ENCODE results near the gene GLS2.
"Not testable (repeated sequence)": the region's sequence is repeated elsewhere in the genome, so short reads cannot be mapped to it uniquely, and the experiment has no call there.

GLS2 gene

DNA sequence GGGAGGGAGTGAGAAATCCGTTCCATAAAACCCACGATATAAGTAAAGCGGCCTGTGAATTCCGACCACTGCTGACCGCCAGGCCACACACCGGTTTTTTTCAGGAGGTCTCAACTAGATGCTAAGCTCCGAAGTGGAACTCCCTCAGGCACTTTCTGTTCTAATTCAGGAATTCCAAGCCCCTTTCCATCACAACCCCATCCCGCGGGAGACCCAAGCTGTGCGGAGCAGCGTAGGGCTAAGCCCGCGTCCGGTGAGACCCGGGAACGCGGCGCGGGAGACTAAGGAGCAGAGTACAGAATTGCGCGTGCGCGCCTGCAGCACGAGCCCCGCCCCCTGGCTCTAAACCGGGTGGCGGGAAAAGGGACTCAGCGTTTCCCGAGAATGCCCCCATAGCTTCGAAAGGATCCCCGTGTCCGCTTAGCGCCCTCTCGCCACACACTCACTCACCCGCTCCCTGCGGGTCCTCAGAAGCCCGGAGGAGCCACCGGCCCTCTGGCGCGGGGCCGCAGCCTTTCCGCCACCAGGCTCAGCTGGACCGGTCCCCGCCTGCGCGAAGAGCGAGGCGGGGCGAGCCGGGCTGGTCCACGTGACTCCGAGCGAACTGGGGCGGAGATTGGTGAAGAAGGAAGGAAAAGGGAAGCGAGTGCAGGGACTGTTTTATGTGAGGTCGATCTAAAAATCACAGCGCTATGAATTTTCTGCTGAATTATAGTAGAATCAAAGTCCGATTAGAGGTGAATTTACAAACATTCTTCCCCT is 38.9 kb downstream of the GLS2 start, which contains the start of gene TIMELESS:
Gene TIMELESS (minus strand): TSS at position 567 of the 762 bp plus-strand sequence. CDS start 15,256 bp downstream, outside the sequence.
- peak; percentile 57 to 65 for DNase-seq (ENCODE audit: low read depth in 2 of 2)

DNA sequence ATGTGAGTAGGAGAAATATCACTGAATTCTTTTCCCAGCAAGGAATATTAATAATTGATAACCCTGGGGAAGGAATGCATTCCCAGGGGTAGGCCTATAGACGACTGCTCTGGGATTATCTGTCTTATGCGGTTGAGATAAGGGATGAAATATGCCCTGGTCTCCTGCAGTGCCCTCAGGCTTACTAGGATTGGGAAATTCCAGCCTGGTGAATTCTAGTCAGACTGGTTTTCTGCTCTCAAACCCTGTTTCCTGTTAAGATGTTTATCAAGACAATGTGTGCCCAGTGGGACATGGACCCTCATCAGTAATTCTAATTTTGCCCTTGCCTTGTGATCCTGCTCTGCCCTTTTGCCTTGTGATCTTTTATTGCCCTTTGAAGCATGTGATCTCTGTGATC is 44.8 kb downstream of the GLS2 start:
- DNase-seq (ENCODE audit: low read depth in 2 of 2) = not testable (repeated sequence)

DNA sequence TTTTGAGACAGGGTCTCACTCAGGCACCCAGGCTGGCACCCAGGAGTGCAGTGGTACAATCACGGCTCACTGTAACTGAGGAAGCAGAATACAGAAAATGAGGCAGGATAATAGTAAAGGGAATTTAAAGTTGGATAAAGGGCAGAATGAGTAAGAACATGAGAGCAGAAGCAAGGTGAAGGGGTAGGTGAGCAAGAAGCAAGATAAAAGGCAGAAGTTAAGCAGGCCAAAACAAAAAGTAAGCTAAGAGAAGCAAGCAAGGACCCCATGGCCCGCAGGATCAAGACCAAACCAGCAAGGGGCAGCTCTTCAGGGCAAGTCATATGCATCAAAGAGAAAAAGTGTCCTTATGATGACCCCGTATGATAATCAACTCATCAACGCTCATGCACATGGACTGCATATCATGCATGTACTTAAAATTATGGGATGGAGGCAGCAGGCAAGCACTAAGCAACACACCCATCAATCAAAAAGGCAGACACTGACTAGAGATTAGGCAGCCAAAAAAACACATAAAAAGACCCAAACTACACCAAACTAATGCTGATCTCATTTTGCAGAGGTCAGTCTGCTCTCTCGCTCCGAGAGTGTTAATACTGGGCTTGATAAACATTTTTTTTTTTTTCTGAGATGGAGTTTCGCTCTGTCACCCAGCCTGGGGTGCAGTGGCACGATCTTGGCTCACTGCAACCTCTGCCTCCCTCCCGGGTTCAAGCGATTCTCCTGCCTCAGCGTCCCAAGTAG is 50.4 kb downstream of the GLS2 start:
- DNase-seq (ENCODE audit: low read depth in 2 of 2) = no peak

DNA sequence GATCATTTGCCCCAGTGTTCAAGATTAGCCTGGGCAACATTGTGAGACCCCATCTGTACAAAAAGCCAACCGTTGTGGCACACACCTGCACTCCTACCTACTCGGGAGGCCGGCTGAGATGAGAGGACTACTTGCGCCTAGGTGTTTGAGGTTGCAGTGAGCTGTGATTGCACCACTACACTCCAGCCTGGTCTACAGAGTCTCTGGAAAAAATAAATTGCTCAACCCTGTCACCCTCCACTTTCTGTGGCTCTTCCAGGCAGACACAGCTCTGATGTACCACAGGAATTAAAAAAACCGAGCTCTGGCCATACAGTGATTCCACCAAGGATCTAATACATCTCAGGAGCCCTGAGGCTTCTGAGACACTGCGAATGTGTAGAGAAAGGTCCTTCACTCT is 53.1 kb downstream of the GLS2 start:
- DNase-seq (ENCODE audit: low read depth in 2 of 2) = no peak

DNA sequence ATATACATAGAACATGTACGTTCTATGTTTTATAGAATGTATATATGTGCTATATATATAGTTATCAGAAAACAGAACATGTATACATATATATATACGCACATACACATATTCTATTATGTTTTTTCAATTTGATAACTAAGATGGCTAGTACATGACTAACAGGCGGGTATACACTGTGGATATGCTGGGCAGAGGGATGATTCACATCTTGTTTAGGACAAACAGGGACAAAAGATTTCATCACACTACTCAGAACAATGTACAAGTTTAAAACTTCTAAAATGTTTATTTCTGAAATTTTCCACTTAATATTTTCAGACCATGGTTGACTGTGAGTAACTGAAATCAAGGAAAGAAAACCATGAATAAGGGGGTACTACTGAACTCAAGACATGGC is 56.1 kb downstream of the GLS2 start:
- DNase-seq (ENCODE audit: low read depth in 2 of 2) = no peak

DNA sequence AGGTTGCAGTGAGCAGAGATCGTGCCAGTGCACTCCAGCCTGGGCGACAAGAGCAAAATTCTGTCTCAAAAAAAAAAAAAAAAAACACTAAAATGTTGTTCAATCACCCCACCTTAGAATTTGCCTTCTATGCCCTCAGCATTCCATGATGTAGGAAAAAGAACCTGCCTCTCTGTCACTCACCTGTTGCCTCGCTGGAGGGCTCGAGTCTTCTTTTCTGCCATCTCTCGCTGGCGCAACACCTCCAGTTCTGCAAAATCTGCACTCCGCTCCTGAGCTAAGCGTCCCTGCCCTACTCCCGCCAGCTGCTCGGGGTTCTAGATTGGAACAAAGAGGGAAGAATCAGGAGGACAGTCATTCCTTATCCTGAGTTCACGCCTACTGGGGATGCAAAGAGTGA is 56.7 kb downstream of the GLS2 start:
- DNase-seq (ENCODE audit: low read depth in 2 of 2) = no peak

DNA sequence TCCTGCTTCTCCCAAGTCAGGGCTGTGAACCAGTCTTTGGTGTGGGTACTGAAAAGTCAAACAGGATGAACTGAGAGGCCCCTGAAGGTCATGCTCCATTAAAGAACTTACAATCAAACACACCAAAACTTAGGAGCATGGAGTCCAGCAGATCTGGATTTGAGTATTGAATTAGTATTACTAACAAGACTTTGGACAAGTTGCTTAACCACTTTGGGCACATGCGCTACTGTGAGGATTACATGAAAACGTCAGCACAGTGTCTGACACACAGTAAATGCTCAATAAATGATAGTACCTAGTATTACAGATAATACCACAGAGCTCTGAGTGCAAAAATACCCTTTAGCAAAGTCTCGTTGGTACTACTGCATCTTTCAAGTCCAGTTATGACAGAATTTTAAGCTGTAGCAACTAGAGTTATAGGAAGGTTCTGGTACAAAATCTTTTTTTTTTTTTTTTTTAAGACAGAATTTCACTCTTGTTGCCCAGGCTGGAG is 62.0 kb downstream of the GLS2 start:
- no peak for DNase-seq (ENCODE audit: low read depth in 2 of 2)

DNA sequence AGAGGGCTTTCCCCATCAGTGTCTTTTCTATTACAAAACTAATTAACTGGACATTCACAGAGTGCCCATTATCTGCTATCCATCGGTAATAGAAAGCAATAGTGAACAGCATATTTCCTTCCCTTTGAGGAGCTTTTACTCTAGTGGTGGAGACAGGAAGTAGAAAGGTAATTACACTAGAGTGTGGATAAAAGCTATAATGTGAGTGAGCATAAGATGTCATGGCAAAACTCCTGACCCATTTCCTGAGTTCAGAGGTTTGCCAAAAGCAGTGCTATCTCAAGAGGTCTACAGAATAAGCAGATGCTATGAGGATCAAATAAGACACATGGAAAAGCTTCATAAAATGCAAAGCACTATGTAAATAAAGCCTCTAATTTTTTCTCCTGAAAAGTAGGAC is 62.8 kb downstream of the GLS2 start:
- DNase-seq (ENCODE audit: low read depth in 2 of 2) = no peak
